Gastrocnemius medialis (tissue), 4 donors: ENCODE data around the gene HNRNPH1. TPM values are rescaled to one million over a fixed set of nuclear protein-coding genes. Genes with fewer than 3 reads are reported as not detected.

Experiments used
- ATAC-seq, 2 donors: fragments of 150-250 bp; one replicate each; pipeline ENCODE4 v1.9.1; 2016
- DNase-seq, 2 donors: peaks; one replicate each; pipeline ENCODE4 v3.0.0-alpha.2; 2019
- H3K27ac ChIP-seq, 4 donors: fragments of 200-600 bp; sonication (generic); 1 replicate in 1 of 4; 2 replicates in 3 of 4; pipeline ENCODE4 v1.5.1; 2016 to 2018; ENCODE audit warnings: mild to moderate bottlenecking in 2 of 4, moderate library complexity in 1 of 4
- H3K27me3 ChIP-seq, 3 donors: fragments of 200-600 bp; sonication (generic) in 2 of 3; 1 replicate in 1 of 3; 2 replicates in 2 of 3; pipeline versions ENCODE4 v1.5.1 to v1.6.0; 2016 to 2019; ENCODE audit warnings: mild to moderate bottlenecking in 1 of 3, moderate library complexity in 1 of 3
- H3K36me3 ChIP-seq, 2 donors: fragments of 200-600 bp; sonication (generic) in 1 of 2; one replicate each; pipeline ENCODE4 v1.5.1; 2017 to 2018
- H3K4me1 ChIP-seq, 2 donors: fragments of 200-600 bp; sonication (generic) in 1 of 2; one replicate each; pipeline ENCODE4 v1.5.1; 2016 to 2017; ENCODE audit warnings: mild to moderate bottlenecking in 2 of 2
- H3K4me3 ChIP-seq, 4 donors: fragments of 200-600 bp; sonication (generic) in 3 of 4; 1 replicate in 1 of 4; 2 replicates in 3 of 4; pipeline ENCODE4 v1.5.1; 2016 to 2019; ENCODE audit warnings: mild to moderate bottlenecking in 2 of 4
- H3K9me3 ChIP-seq, 3 donors: fragments of 200-600 bp; sonication (generic) in 2 of 3; 1 replicate in 1 of 3; 2 replicates in 2 of 3; pipeline ENCODE4 v1.5.1; 2016 to 2019
- CTCF ChIP-seq, 5 experiments: fragments of 450-650 bp in 3 of 5; fragments of 200-600 bp in 2 of 5; sonication (generic) in 2 of 5; IDR thresholded peaks in 4 of 5; conservative IDR thresholded peaks in 1 of 5; 1 replicate in 4 of 5; 2 replicates in 1 of 5; pipeline ENCODE4 v1.5.1; 2016 to 2019; ENCODE audit warnings: antibody characterized with exemption in 5 of 5, mild to moderate bottlenecking in 3 of 5, moderate library complexity in 3 of 5
- POLR2A ChIP-seq, 2 donors: fragments of 450-650 bp; IDR thresholded peaks; one replicate each; pipeline ENCODE4 v1.6.1; 2017; ENCODE audit warnings: antibody characterized with exemption in 2 of 2, mild to moderate bottlenecking in 2 of 2, moderate library complexity in 2 of 2
- in situ Hi-C, 4 donors: fragments of 200-750 bp; cut with MboI; loops; one replicate each; pipeline versions ENCODE4 v1.15.0 to v1.8.0; 2017; ENCODE audit warnings: low sequenced_read_pairs in 4 of 4
- intact Hi-C: fragments of 100-400 bp; cut with DNase I; formaldehyde crosslinking; loops from one replicate; pipeline ENCODE4 v1.15.1; 2023; ENCODE audit warnings: low total_unique reads
- total RNA-seq, 4 donors: library from RNA; depleted of rRNA; stranded (reverse); fragments of >200 nt; gene quantifications; one replicate each; pipeline versions ENCODE4 v1.1.0 to v1.2.3, GENCODE V29; 2016

The HNRNPH1 gene
- total RNA-seq, 4 donors from 2014 or later, result 72.4 to 209 (median 157) TPM

DNA sequence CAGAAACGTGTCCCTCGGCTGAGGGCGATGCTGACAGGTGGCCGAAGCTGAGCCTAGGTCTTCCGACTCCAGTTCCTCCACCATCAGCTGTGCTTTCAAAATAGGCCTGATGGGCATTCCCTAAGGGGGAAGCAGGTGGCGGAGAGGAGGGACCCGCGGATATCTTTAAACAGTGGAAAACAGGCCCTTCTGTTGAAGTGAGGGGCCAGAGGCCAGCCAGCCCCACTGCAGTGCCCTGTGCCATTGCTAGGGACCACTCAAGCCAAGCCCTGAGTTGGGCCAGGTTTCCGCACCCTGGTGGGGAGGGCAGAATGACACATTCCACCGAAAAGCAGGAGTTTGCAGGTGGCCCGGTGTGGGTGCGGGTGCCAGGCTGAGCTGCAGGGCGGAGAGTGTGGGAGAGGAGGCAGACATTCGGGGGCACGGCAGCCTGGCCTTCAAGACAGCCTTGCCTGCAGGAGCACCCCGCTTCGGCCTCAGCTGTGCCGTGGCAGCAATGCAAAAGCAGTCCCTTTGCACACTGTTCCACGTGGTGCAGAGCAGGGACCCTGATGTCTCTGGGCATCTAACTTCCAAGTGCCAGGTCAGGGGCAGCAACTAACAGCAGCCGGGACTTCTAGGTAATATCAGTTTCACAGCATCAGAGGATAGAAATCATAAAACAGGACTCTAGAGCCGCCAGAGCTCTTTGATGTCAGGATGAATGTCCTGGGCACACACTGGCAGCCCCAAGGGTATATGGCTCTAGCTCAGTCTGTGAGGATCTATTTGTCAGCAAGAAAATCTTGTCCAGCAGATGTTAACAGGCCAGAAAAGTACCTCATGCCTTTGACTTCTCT, 17.2 kb downstream of the HNRNPH1 start:
- peaks cover 38 to 53% of the 10 kb centered on the region in 2 donors for H3K4me1 ChIP-seq
- peak overlapping the region; percentile 45 to 87 (median 82) for H3K27ac ChIP-seq
- no peak for DNase-seq
- no peak overlapping the region for H3K4me3 ChIP-seq
- H3K36me3 ChIP-seq, result peaks cover 0 to 86% of the 10 kb centered on the region in 2 donors
- ATAC-seq, result no peak
- no peaks in the 10 kb centered on the region for H3K9me3 ChIP-seq
- no peak for TF ChIP-seq POLR2A (IDR thresholded peaks at IDR 0.05)
- no peak for TF ChIP-seq CTCF (IDR thresholded peaks at IDR 0.05 in 4 of 5, conservative IDR thresholded peaks at IDR 0.05 in 1 of 5)
- intact Hi-C loops (loop anchor here (5.0 kb wide), 1 partner anchor 49 kb away; no protein-coding TSS in a partner anchor), in situ Hi-C loops (no loop called here)
- no peaks in the 10 kb centered on the region for H3K27me3 ChIP-seq

GRCh38 chr5:179605026-179605833, 18.2 kb downstream of the HNRNPH1 start:
- Histone ChIP-seq H3K27me3 (no peaks in the 10 kb centered on the region), H3K4me3 (no peak overlapping the region), H3K27ac (peak overlapping the region in 3 of 4 donors; percentile 81 to 87 (median 83)), H3K4me1 (peaks cover 29 to 43% of the 10 kb centered on the region in 2 donors), H3K36me3 (peaks cover 0 to 84% of the 10 kb centered on the region in 2 donors), H3K9me3 (no peaks in the 10 kb centered on the region)
- ATAC-seq (peak in 1 of 2 donors; percentile 10), DNase-seq (peak in 1 of 2 donors; percentile 41)
- TF ChIP-seq POLR2A (IDR thresholded peaks at IDR 0.05) (no peak), CTCF (IDR thresholded peaks at IDR 0.05 in 4 of 5, conservative IDR thresholded peaks at IDR 0.05 in 1 of 5) (no peak)
- in situ Hi-C loops (no loop called here), intact Hi-C loops (loop anchor here (5.0 kb wide), 1 partner anchor 48 kb away; no protein-coding TSS in a partner anchor)

GRCh38 chr5:179603308-179603707, 20.2 kb downstream of the HNRNPH1 start:
- in situ Hi-C loops, result no loop called here
- Histone ChIP-seq H3K9me3 (no peaks in the 10 kb centered on the region), H3K4me1 (peaks cover 17 to 28% of the 10 kb centered on the region in 2 donors), H3K27me3 (no peaks in the 10 kb centered on the region), H3K36me3 (peaks cover 0 to 89% of the 10 kb centered on the region in 2 donors), H3K4me3 (no peak overlapping the region), H3K27ac (no peak overlapping the region)
- ATAC-seq (no peak), DNase-seq (no peak)
- intact Hi-C loops, result no loop called here
- TF ChIP-seq POLR2A (IDR thresholded peaks at IDR 0.05) (no peak), CTCF (IDR thresholded peaks at IDR 0.05 in 4 of 5, conservative IDR thresholded peaks at IDR 0.05 in 1 of 5) (no peak)

GRCh38 chr5:179601871-179602625, 21.4 kb downstream of the HNRNPH1 start:
- no peak for ATAC-seq
- intact Hi-C loops (no loop called here), in situ Hi-C loops (no loop called here)
- Histone ChIP-seq H3K27me3 (no peaks in the 10 kb centered on the region), H3K36me3 (peaks cover 0 to 92% of the 10 kb centered on the region in 2 donors), H3K4me3 (no peak overlapping the region), H3K4me1 (peaks cover 9 to 16% of the 10 kb centered on the region in 2 donors), H3K27ac (no peak overlapping the region), H3K9me3 (no peaks in the 10 kb centered on the region)
- no peak for TF ChIP-seq CTCF (IDR thresholded peaks at IDR 0.05 in 4 of 5, conservative IDR thresholded peaks at IDR 0.05 in 1 of 5)
- DNase-seq, result no peak
